ENCODE results near the gene NOTUM. TPM values are rescaled to one million over a fixed set of nuclear protein-coding genes. Genes with fewer than 3 reads are reported as not detected.

NOTUM gene
- total and polyA plus RNA-seq, 10 of the 15 experiments (the other 5 are each of a cell fraction or from before 2014, with no cell fraction given): 0.04 to 0.13 TPM; not detected in 8

DNA sequence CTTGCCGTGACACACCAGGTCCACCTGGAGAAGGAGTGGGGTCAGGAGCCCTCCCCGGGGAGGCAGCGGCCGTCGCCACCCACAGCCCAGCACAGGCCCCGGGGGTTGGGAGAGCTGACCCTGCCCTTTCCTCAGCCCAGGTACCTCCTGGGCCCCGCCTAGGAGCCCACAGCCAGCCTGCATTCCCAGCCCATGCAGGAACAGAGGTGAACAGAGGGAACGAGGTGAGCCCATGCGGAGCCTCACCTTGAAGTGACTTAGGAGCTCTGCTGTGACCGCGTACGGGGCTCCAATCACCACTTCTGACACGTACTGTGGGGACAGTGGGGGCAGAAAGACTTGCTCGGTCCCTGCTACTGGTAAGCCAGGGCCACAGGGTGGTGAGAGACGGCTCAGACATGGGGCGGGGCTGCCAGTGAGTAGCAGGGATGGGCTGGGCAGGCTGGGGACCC is 55.5 kb downstream of the NOTUM start:
- RAD21 ChIA-PET (ENCODE audit: unreplicated experiment): no interaction called here

More for the DNA sequence above, 55.5 kb downstream of the NOTUM start:
- TF ChIP-seq ZNF384 (IDR thresholded peaks at IDR 0.05; ENCODE audit: borderline replicate concordance, low read depth, low read length) (no peak), ATF7 (IDR thresholded peaks at IDR 0.05; ENCODE audit: low read depth) (no peak), SUPT20H (IDR thresholded peaks at IDR 0.05; ENCODE audit: borderline replicate concordance, control insufficient read depth, low read depth, low read length) (no peak), MTA2 (IDR thresholded peaks at IDR 0.05; ENCODE audit: low read depth) (no peak), IKZF2 (IDR thresholded peaks at IDR 0.05) (no peak), KAT2A (conservative IDR thresholded peaks at IDR 0.05; ENCODE audit: control insufficient read depth, low read depth, low read length) (no peak), BHLHE40 (IDR thresholded peaks at IDR 0.05; ENCODE audit: borderline replicate concordance in 1 of 2, low read depth in 2 of 2, low read length in 1 of 2) (no peak), MEF2B (IDR thresholded peaks at IDR 0.05; ENCODE audit: partially characterized antibody, poor library complexity, severe bottlenecking) (no peak), ZNF24 (IDR thresholded peaks at IDR 0.05) (no peak), YBX1 (IDR thresholded peaks at IDR 0.05) (no peak), TCF12 (IDR thresholded peaks at IDR 0.05; ENCODE audit: low read depth, low read length) (no peak), CHD2 (IDR thresholded peaks at IDR 0.05; ENCODE audit: borderline replicate concordance, low read depth, low read length) (no peak), EED (IDR thresholded peaks at IDR 0.05; ENCODE audit: low read depth) (no peak), SMAD5 (IDR thresholded peaks at IDR 0.05; ENCODE audit: low read depth) (no peak), ZBED1 (IDR thresholded peaks at IDR 0.05; ENCODE audit: borderline replicate concordance) (no peak)
- TF ChIP-seq, protein P1, sequence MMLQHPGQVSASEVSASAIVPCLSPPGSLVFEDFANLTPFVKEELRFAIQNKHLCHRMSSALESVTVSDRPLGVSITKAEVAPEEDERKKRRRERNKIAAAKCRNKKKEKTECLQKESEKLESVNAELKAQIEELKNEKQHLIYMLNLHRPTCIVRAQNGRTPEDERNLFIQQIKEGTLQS (IDR thresholded peaks at IDR 0.05; ENCODE audit: borderline replicate concordance, extremely low read depth, low read depth, low read length): no peak
- intact Hi-C loops (cut with micrococcal nuclease; ENCODE audit: unreplicated experiment): no loop called here
- Histone ChIP-seq H3K4me3 (no peak overlapping the region), H3K79me2 (ENCODE audit: control insufficient read depth, insufficient read depth, low read length) (peaks cover 9% of the 10 kb centered on the region), H3K4me2 (ENCODE audit: control insufficient read depth, insufficient read depth) (no peak overlapping the region), H2AFZ (ENCODE audit: control insufficient read depth, low read depth, low read length) (no peak overlapping the region), H4K20me1 (ENCODE audit: control insufficient read depth, insufficient read depth) (no peaks in the 10 kb centered on the region), H3K9me3 (replicated peaks; ENCODE audit: control insufficient read depth, insufficient read depth, low read length) (no peaks in the 10 kb centered on the region), H3K36me3 (ENCODE audit: control insufficient read depth in 2 of 2, insufficient read depth in 2 of 2, low read length in 1 of 2) (peaks cover 0 to 2% of the 10 kb centered on the region in 2 experiments; a peak in 3 of 4 replicates), H3K27me3 (replicated peaks in 1 of 2; ENCODE audit: control insufficient read depth in 2 of 2, insufficient read depth in 2 of 2, low read length in 1 of 2) (no peaks in the 10 kb centered on the region; a peak in 1 of 4 replicates), H3K4me1 (ENCODE audit: control insufficient read depth, insufficient read depth, low read length) (peaks cover 5% of the 10 kb centered on the region; the same call in 1 of the 2 replicates), H3K27ac (ENCODE audit: control insufficient read depth, insufficient read depth) (no peak overlapping the region), H3K9ac (ENCODE audit: control insufficient read depth, insufficient read depth, low read length) (no peak overlapping the region)
- no peak for FAIRE-seq
- WGBS (ENCODE audit: insufficient coverage, insufficient replicate concordance, low lambda C conversion rate, missing lambda C conversion rate): 92% methylated on average over 16 of the region's 16 CpGs
- ChIA-PET POLR2A (interaction anchor here (0.6 kb wide), 1 partner anchor 18 kb away, joined by 3 read pairs; no protein-coding TSS in a partner anchor), CTCF (no interaction called here), SMC1A (ENCODE audit: uncharacterized antibody, unreplicated experiment) (no interaction called here)
- ATAC-seq: no peak
- DNase-seq (ENCODE audit: low read depth, low spot score): no peak
- in situ Hi-C loops (cut with MboI): no loop called here
- BruUV-seq (replicated peaks): no TSS peak
